KMS-11 (cell line): ENCODE data around the gene ADAMTS1.

Experiments used
- H2AFZ ChIP-seq: fragments of 200-600 bp; sonication (generic); 2 replicates; pipeline ENCODE4 v1.6.1; 2016; ENCODE audit warnings: antibody characterized with exemption, mixed run types, low read depth
- H3K27ac ChIP-seq: fragments of 200-600 bp; sonication (generic); 2 replicates; pipeline ENCODE4 v1.6.1; 2016; ENCODE audit warnings: mild to moderate bottlenecking, mixed run types
- H3K27me3 ChIP-seq: fragments of 200-600 bp; sonication (generic); 2 replicates; pipeline ENCODE4 v1.6.1; 2017; ENCODE audit warnings: mild to moderate bottlenecking, low read depth, mixed run types, moderate library complexity; ENCODE audit not compliant: insufficient read depth
- H3K36me3 ChIP-seq: fragments of 200-600 bp; sonication (generic); 2 replicates; pipeline ENCODE4 v1.6.1; 2017; ENCODE audit warnings: mild to moderate bottlenecking, mixed run types; ENCODE audit not compliant: insufficient read depth
- H3K4me1 ChIP-seq: fragments of 200-600 bp; sonication (generic); 2 replicates; pipeline ENCODE4 v1.6.1; 2016; ENCODE audit warnings: mild to moderate bottlenecking, low read depth, mixed run types; ENCODE audit not compliant: poor library complexity, severe bottlenecking
- H3K4me2 ChIP-seq: fragments of 200-600 bp; sonication (generic); 2 replicates; pipeline ENCODE4 v1.7.0; 2016; ENCODE audit warnings: mild to moderate bottlenecking, mixed run types
- H3K4me3 ChIP-seq: fragments of 200-600 bp; sonication (generic); IDR thresholded peaks from 2 replicates; pipeline ENCODE4 v1.6.1; 2017; ENCODE audit warnings: low read depth, low read length, mixed read lengths; ENCODE audit not compliant: insufficient read depth
- H3K79me2 ChIP-seq: fragments of 200-600 bp; sonication (generic); 2 replicates; pipeline ENCODE4 v1.6.1; 2016; ENCODE audit warnings: low read depth, mixed run types; ENCODE audit not compliant: insufficient read depth
- H3K9ac ChIP-seq: fragments of 200-600 bp; sonication (generic); 2 replicates; pipeline ENCODE4 v1.6.1; 2016; ENCODE audit warnings: mild to moderate bottlenecking, mixed run types
- H4K20me1 ChIP-seq: fragments of 200-600 bp; sonication (generic); 2 replicates; pipeline ENCODE4 v1.6.1; 2016; ENCODE audit warnings: mild to moderate bottlenecking, mixed run types; ENCODE audit not compliant: insufficient read depth
- TF ChIP-seq, protein P1 (sequence below): fragments of 200-600 bp; sonication (generic); conservative IDR thresholded peaks from 2 replicates; pipeline ENCODE4 v1.6.1; 2017; ENCODE audit warnings: low read depth, mild to moderate bottlenecking, antibody characterized with exemption, low read length, moderate library complexity, mixed read lengths

The ADAMTS1 gene

DNA sequence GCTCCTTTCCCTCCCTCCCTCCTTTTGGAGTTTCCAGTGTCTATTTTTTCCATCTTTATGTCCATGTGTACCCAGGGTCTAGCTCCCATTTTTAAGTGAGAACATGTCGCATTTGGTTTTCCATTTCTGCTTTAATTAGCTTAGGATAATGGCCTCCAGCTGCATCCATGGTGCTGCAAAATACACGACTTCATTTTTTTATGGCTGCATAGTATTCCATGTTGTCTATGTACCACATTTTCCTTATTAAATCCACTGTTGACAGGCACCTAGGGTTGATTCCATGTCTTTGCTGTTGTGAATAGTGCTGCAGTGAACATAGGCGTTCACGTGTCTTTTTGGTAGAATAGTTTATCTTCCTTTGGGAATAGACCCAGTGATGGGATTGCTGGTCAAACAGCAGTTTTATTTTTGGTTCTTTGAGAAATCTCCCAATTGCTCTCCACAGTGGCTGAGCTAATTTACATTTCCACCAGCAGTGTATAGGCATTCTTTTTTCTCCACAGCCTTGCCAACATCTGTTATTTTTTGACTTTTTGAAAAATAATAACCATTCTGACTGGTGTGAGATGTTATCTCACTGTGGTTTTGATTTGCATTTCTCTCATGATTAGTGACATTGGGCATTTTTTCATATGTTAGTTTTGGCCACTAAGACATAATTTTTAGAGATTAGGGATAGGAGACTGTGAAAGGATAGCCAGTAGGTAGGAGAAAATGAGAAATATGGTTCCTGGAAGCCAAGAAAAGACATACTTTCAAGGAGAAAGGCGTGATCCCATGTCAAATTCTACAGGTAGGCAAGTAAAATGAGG, 50.4 kb downstream of the ADAMTS1 start:
- Histone ChIP-seq H3K36me3 (no peaks in the 10 kb centered on the region), H3K9ac (no peak overlapping the region), H3K4me2 (no peak overlapping the region), H3K4me1 (no peaks in the 10 kb centered on the region), H3K27ac (no peak overlapping the region), H3K4me3 (no peak overlapping the region), H3K27me3 (no peaks in the 10 kb centered on the region), H4K20me1 (no peaks in the 10 kb centered on the region), H2AFZ (no peak overlapping the region), H3K79me2 (no peaks in the 10 kb centered on the region)
- TF ChIP-seq, protein P1, sequence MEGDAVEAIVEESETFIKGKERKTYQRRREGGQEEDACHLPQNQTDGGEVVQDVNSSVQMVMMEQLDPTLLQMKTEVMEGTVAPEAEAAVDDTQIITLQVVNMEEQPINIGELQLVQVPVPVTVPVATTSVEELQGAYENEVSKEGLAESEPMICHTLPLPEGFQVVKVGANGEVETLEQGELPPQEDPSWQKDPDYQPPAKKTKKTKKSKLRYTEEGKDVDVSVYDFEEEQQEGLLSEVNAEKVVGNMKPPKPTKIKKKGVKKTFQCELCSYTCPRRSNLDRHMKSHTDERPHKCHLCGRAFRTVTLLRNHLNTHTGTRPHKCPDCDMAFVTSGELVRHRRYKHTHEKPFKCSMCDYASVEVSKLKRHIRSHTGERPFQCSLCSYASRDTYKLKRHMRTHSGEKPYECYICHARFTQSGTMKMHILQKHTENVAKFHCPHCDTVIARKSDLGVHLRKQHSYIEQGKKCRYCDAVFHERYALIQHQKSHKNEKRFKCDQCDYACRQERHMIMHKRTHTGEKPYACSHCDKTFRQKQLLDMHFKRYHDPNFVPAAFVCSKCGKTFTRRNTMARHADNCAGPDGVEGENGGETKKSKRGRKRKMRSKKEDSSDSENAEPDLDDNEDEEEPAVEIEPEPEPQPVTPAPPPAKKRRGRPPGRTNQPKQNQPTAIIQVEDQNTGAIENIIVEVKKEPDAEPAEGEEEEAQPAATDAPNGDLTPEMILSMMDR = no peak

DNA sequence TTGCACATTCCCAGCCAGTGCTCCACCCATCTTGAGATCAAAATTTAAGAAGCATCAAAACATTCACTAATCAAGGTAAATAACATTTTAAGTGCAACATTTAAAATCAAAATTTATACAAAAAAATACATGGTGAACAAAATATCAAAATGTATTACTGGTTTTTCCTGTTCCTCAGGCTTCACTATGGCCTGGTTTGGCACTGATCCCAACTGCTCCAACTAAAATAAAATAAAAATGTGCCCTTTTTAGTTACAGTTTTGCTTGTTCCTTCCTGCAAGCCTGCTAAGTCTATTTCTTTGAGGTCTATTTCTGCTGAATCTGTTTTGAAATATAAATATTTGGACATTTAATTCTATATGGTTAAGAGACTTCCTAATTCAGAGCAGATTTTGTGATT, 54.9 kb downstream of the ADAMTS1 start:
- H3K27me3 ChIP-seq = no peaks in the 10 kb centered on the region
- TF ChIP-seq, protein P1 = no peak
- no peaks in the 10 kb centered on the region for H3K79me2 ChIP-seq
- H3K4me2 ChIP-seq = no peak overlapping the region
- H3K36me3 ChIP-seq = no peaks in the 10 kb centered on the region
- no peaks in the 10 kb centered on the region for H4K20me1 ChIP-seq
- no peak overlapping the region for H3K9ac ChIP-seq
- no peak overlapping the region for H3K27ac ChIP-seq
- no peak overlapping the region for H3K4me3 ChIP-seq
- H2AFZ ChIP-seq = no peak overlapping the region
- H3K4me1 ChIP-seq = no peaks in the 10 kb centered on the region

DNA sequence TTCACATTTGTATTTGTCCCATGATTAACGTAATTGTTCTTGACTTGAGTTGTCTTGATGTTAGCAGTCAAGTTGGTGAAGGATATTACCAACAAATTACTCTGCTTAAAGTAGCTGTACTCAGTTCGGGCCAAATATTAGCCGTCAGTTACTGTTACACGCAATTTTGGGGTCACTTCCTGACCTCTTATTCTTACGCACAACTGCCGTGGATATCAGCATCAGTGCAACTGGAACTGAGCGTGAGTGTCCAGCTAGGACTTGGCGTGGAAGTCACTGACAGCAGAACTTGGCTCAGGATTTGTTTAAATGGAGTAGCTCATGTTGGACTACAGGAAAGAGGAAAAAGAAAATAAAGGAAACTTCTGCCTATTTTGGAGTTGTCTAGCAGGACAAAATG, 56.4 kb downstream of the ADAMTS1 start:
- Histone ChIP-seq H3K4me3 (no peak overlapping the region), H3K9ac (no peak overlapping the region), H3K4me2 (no peak overlapping the region), H3K4me1 (no peaks in the 10 kb centered on the region), H4K20me1 (no peaks in the 10 kb centered on the region), H3K27ac (no peak overlapping the region), H3K27me3 (no peaks in the 10 kb centered on the region), H3K79me2 (no peaks in the 10 kb centered on the region), H3K36me3 (no peaks in the 10 kb centered on the region), H2AFZ (no peak overlapping the region)
- TF ChIP-seq, protein P1 = no peak
